Measurements from ENCODE around the gene DLGAP1.

Gene DLGAP1

DNA sequence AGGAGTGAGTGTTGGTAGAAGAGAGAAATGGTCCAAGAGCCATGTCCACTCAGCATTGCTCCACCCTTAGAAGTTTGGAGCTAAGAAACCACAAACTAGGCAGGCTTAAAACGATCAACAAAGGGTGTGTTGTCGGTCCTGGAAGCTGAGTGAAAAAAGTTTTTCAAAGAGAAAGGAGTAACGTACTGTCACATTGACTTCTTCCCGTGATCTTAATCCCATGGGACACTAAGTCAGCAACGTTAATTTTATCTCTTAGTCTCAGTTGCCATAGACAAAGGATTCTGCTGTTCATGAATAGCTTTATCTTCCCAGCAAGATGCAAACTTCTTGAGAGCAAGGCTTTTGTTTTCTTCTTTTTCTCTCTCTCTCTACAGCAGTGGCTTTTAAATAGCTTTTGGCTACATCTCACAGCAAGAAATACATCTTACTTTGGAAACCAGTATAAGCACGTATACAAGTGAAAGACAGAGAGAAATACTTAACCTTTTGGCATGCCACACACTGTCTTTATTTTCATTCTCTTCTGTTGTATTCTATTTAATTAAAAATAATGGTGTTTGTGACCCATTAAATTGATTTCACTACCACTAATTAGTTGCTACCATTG lies 627.8 kb downstream of the DLGAP1 start:
- TF ChIP-seq RAD21 (IDR thresholded peaks at IDR 0.05; ENCODE audit: low read depth) = no peak
- TF ChIP-seq, protein P1, sequence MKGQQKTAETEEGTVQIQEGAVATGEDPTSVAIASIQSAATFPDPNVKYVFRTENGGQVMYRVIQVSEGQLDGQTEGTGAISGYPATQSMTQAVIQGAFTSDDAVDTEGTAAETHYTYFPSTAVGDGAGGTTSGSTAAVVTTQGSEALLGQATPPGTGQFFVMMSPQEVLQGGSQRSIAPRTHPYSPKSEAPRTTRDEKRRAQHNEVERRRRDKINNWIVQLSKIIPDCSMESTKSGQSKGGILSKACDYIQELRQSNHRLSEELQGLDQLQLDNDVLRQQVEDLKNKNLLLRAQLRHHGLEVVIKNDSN (IDR thresholded peaks at IDR 0.05) = no peak
- no peak for TF ChIP-seq NFIC (IDR thresholded peaks at IDR 0.05)
- no peak for TF ChIP-seq ZBTB7A (IDR thresholded peaks at IDR 0.05; ENCODE audit: low read depth)
- no peak for TF ChIP-seq CEBPB (IDR thresholded peaks at IDR 0.05)
- TF ChIP-seq YY1 (IDR thresholded peaks at IDR 0.05; ENCODE audit: low read depth) = no peak
- TF ChIP-seq EGR1 (IDR thresholded peaks at IDR 0.05) = no peak

DNA sequence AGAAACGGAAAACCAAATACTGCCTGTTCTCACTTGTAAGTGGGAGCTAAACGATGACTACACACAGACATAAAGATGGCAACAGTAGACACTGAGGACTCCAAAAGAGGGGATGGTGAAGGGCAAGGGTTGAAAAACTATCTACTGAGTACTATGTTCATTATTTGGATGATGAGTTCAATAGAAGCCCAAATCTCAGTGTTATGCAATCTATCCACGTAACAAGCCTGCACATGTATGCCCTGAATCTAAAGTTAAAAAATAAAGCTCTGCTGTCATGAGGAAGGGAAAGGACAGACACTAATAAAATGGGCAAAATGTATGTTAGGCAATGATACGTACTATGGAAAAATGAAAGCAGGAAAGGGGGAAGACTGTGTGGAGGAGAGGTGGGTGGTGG lies 629.1 kb downstream of the DLGAP1 start:
- TF ChIP-seq TAF1 (IDR thresholded peaks at IDR 0.05; ENCODE audit: low read depth) (no peak), TCF12 (IDR thresholded peaks at IDR 0.05; ENCODE audit: low read depth) (no peak), ZBTB7A (IDR thresholded peaks at IDR 0.05; ENCODE audit: low read depth) (no peak), EP300 (IDR thresholded peaks at IDR 0.05; ENCODE audit: borderline replicate concordance) (no peak), RAD21 (IDR thresholded peaks at IDR 0.05; ENCODE audit: low read depth) (no peak), NFIC (IDR thresholded peaks at IDR 0.05) (no peak), CEBPB (IDR thresholded peaks at IDR 0.05) (no peak), FOXM1 (IDR thresholded peaks at IDR 0.05; ENCODE audit: borderline replicate concordance, low read depth) (no peak), EGR1 (IDR thresholded peaks at IDR 0.05) (no peak), CREB1 (IDR thresholded peaks at IDR 0.05; ENCODE audit: low read depth) (no peak)
- TF ChIP-seq, protein P1 (IDR thresholded peaks at IDR 0.05) = no peak
- TF ChIP-seq, protein P2, sequence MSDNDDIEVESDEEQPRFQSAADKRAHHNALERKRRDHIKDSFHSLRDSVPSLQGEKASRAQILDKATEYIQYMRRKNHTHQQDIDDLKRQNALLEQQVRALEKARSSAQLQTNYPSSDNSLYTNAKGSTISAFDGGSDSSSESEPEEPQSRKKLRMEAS (IDR thresholded peaks at IDR 0.05) = no peak
- TF ChIP-seq, protein P3, sequence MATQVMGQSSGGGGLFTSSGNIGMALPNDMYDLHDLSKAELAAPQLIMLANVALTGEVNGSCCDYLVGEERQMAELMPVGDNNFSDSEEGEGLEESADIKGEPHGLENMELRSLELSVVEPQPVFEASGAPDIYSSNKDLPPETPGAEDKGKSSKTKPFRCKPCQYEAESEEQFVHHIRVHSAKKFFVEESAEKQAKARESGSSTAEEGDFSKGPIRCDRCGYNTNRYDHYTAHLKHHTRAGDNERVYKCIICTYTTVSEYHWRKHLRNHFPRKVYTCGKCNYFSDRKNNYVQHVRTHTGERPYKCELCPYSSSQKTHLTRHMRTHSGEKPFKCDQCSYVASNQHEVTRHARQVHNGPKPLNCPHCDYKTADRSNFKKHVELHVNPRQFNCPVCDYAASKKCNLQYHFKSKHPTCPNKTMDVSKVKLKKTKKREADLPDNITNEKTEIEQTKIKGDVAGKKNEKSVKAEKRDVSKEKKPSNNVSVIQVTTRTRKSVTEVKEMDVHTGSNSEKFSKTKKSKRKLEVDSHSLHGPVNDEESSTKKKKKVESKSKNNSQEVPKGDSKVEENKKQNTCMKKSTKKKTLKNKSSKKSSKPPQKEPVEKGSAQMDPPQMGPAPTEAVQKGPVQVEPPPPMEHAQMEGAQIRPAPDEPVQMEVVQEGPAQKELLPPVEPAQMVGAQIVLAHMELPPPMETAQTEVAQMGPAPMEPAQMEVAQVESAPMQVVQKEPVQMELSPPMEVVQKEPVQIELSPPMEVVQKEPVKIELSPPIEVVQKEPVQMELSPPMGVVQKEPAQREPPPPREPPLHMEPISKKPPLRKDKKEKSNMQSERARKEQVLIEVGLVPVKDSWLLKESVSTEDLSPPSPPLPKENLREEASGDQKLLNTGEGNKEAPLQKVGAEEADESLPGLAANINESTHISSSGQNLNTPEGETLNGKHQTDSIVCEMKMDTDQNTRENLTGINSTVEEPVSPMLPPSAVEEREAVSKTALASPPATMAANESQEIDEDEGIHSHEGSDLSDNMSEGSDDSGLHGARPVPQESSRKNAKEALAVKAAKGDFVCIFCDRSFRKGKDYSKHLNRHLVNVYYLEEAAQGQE (IDR thresholded peaks at IDR 0.05; ENCODE audit: low read depth) = no peak

DNA sequence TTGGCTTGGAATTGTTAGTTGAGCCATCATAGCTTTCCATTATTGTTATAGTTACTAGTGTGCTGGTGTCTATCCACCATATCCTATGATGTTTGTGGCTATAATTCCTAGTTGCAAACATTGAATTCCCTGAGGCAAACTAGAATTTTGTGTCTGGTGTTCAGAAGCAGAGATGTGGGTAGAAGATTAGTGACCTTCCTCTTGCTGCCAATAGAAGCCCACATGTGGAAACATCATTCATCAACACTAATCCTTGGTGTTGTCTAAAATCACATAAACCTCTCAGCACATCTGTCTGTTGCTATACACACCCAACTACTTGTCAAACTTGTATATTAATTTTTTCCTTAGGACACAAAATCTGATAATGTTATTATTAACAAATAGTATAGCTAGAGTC lies 631.0 kb downstream of the DLGAP1 start:
- TF ChIP-seq EP300 (IDR thresholded peaks at IDR 0.05; ENCODE audit: borderline replicate concordance) = no peak
- no peak for TF ChIP-seq TCF12 (IDR thresholded peaks at IDR 0.05; ENCODE audit: low read depth)
- no peak for TF ChIP-seq ZBTB7A (IDR thresholded peaks at IDR 0.05; ENCODE audit: low read depth)
- TF ChIP-seq CREB1 (IDR thresholded peaks at IDR 0.05; ENCODE audit: low read depth) = no peak
- no peak for TF ChIP-seq TEAD4 (IDR thresholded peaks at IDR 0.05)
- TF ChIP-seq CEBPB (IDR thresholded peaks at IDR 0.05) = no peak
- no peak for TF ChIP-seq YY1 (IDR thresholded peaks at IDR 0.05; ENCODE audit: low read depth)
- TF ChIP-seq, protein P1 (IDR thresholded peaks at IDR 0.05) = no peak
- no peak for TF ChIP-seq EGR1 (IDR thresholded peaks at IDR 0.05)
- TF ChIP-seq, protein P3 (IDR thresholded peaks at IDR 0.05; ENCODE audit: low read depth) = no peak
- TF ChIP-seq TAF1 (IDR thresholded peaks at IDR 0.05; ENCODE audit: low read depth) = no peak
- TF ChIP-seq, protein P2 (IDR thresholded peaks at IDR 0.05) = no peak
- TF ChIP-seq RAD21 (IDR thresholded peaks at IDR 0.05; ENCODE audit: low read depth) = no peak
- TF ChIP-seq FOXM1 (IDR thresholded peaks at IDR 0.05; ENCODE audit: borderline replicate concordance, low read depth) = no peak
- no peak for TF ChIP-seq NFIC (IDR thresholded peaks at IDR 0.05)

DNA sequence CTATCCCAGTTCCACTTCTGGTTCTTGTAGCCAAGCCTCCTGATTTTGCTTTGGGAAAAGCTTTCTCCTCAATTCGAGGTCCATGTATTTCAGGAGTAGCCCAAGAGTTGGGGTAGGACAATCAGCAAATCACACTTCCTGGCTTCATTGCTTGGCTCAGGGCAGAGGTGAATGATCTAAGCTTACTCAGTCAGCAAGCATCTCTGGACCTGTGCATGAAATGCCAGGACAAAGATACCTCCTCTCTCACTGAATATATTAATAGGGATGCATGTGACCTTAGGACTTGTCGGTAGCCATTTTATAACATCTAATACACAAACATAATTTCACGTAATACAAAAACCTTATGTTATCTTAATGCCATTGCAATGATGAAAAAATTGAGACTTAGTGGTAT lies 632.0 kb downstream of the DLGAP1 start:
- TF ChIP-seq TEAD4 (IDR thresholded peaks at IDR 0.05) (no peak), EP300 (IDR thresholded peaks at IDR 0.05; ENCODE audit: borderline replicate concordance) (no peak), CEBPB (IDR thresholded peaks at IDR 0.05) (no peak), FOXM1 (IDR thresholded peaks at IDR 0.05; ENCODE audit: borderline replicate concordance, low read depth) (no peak), ZBTB7A (IDR thresholded peaks at IDR 0.05; ENCODE audit: low read depth) (no peak), RAD21 (IDR thresholded peaks at IDR 0.05; ENCODE audit: low read depth) (no peak), CREB1 (IDR thresholded peaks at IDR 0.05; ENCODE audit: low read depth) (no peak), TCF12 (IDR thresholded peaks at IDR 0.05; ENCODE audit: low read depth) (no peak), YY1 (IDR thresholded peaks at IDR 0.05; ENCODE audit: low read depth) (no peak), NFIC (IDR thresholded peaks at IDR 0.05) (no peak), EGR1 (IDR thresholded peaks at IDR 0.05) (no peak), TAF1 (IDR thresholded peaks at IDR 0.05; ENCODE audit: low read depth) (no peak)
- TF ChIP-seq, protein P1 (IDR thresholded peaks at IDR 0.05) = no peak
- TF ChIP-seq, protein P3 (IDR thresholded peaks at IDR 0.05; ENCODE audit: low read depth) = no peak
- TF ChIP-seq, protein P2 (IDR thresholded peaks at IDR 0.05) = no peak

Measured in Ishikawa (cell line).